Naive B cell (primary cell): ENCODE measurements around the gene DDX54. TPM values are rescaled to one million over a fixed set of nuclear protein-coding genes. Genes with fewer than 3 reads are reported as not detected.

Experiments used
- ATAC-seq, 2 donors: fragments of 150-1000 bp; cut with Tn5 transposase; 2 replicates each; pipeline ENCODE4 v1.10.0; 2021; ENCODE audit warnings: low read depth in 2 of 2, mild to moderate bottlenecking in 2 of 2, moderate library complexity in 2 of 2
- DNase-seq: peaks from one replicate; pipeline ENCODE4 v3.0.0; 2022
- H3K27ac Mint-ChIP-seq, 6 donors: one replicate each; pipeline ENCODE4 v1.8.0; 2020 to 2022; ENCODE audit warnings: mild to moderate bottlenecking in 6 of 6, mixed read lengths in 6 of 6, moderate library complexity in 5 of 6, inconsistent platforms in 2 of 6
- H3K27me3 Mint-ChIP-seq, 3 donors: one replicate each; pipeline ENCODE4 v1.8.0; 2021 to 2022; ENCODE audit warnings: mixed read lengths in 3 of 3, mild to moderate bottlenecking in 1 of 3
- H3K36me3 Mint-ChIP-seq, 2 donors: one replicate each; pipeline ENCODE4 v1.8.0; 2020 to 2022; ENCODE audit warnings: mixed read lengths in 2 of 2, inconsistent platforms in 1 of 2, mild to moderate bottlenecking in 1 of 2
- H3K4me1 Mint-ChIP-seq, 3 donors: one replicate each; pipeline ENCODE4 v1.8.0; 2020 to 2022; ENCODE audit warnings: mixed read lengths in 3 of 3, inconsistent platforms in 1 of 3, mild to moderate bottlenecking in 1 of 3, moderate library complexity in 1 of 3
- H3K4me3 Mint-ChIP-seq, 8 donors: one replicate each; pipeline ENCODE4 v1.8.0; 2020 to 2022; ENCODE audit warnings: mild to moderate bottlenecking in 8 of 8, mixed read lengths in 8 of 8, moderate library complexity in 8 of 8, inconsistent platforms in 2 of 8
- H3K9me3 Mint-ChIP-seq, 7 donors: one replicate each; pipeline ENCODE4 v1.8.0; 2020 to 2022; ENCODE audit warnings: mixed read lengths in 7 of 7, mild to moderate bottlenecking in 5 of 7, inconsistent platforms in 2 of 7, moderate library complexity in 1 of 7
- polyA plus RNA-seq, 6 donors: library from polyadenylated mRNA; unstranded; fragments of 300-500 nt; fragmentation: Illumina TruSeq; gene quantifications; one replicate each; pipeline ENCODE4 v1.2.3, GENCODE V29; 2021; ENCODE audit warnings: low read depth in 6 of 6

Gene DDX54
- polyA plus RNA-seq, 6 donors from 2014 or later: 9.0 to 45.5 (median 25.4) TPM

DNA sequence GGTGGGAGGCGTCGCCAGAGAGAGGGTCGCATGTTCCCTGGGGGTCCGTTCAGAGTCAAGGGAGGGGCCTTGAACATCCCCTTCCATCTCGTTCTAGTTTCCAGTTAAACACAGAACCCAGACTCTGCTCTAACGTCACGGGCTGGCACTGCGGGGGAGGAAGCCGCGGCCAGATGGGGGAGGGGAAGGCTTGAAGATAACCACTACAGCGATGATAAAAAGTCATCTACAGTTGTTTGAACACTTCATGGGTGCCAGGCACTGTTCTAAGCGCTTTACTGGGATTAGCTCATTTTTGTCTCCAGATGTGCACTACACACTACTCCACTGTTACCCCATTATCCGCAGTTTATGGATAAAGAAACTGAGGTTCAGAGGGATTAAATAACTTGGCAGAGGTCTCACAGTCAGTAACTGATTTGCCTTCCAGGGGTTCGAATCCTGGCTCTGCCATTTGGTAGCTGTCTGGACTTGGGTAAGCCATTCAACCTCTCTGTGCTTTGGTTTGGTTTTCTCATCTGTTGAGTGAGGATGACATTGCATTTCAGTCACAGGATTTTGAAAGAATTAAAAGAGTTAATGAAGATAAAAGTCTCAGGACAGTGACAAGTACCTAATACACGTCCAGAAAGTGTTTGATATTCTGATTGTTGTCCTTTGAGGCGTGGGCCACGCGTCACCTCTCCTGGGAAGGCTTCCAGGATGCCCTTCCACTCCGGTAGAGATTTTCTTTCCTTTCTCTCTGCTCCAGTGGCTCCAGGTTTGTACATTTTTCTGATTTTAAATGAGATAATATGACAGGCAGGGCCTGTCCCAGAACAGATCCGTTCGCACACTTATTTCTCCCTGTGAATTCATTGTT lies 48.9 kb downstream of the DDX54 start:
- H3K4me3 Mint-ChIP-seq: peak overlapping the region; percentile 58 to 92 (median 83)

DNA sequence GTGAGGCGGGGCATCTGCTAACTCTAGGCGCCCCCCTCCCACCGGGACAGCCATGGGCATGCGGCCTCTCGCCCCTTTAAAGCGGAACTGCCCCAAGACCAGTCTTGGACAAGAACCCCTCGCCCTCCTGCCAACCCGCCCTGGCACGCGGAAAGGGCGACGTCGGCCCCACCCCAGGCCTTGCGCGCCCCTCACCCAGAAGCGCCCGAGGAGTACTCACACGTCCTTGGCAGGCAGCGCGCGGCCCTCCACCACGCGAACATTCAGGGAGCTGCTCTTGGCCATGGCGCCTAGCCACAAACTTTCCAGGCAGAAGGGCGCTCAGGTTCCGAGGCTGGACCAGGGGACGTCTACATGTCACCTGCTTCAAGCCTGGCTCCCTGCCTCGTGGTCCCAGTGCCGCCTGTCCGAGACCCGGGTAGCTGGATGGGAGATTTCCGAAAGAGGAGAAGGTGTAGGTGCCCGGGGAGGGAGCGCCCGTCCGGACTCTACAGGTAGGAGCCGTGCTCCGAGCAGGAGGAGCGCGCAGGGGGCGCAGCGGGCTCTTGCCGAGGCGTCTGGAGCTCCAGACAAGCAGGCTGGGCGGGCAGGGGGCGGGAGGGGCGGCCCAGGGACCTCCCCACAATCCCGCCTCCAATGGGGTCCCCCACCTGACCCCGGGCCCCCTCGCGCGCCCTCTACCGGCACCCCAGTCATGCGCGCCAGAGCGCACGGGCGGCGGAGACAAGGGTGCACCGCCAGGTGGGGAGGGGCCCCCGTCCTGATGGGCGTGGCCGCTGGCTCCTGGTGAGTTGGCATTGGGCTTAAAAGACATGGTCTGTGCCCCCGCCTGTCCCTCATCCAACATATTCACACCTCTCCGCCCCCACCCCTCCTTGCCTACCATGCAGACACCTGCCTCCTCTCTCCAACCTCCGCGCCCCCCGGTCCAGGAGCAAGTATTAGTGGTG lies 49.8 kb downstream of the DDX54 start, which contains the start of gene RASAL1:
RASAL1 (minus strand) TSS at position 584 of the 950 bp plus-strand sequence; CDS start at position 285, 299 bp downstream.
- Mint-ChIP-seq H3K27me3 (peaks cover 0 to 14% (median 0%) of the 10 kb centered on the region in 3 donors), H3K36me3 (no peaks in the 10 kb centered on the region), H3K4me1 (peaks cover 23 to 28% (median 27%) of the 10 kb centered on the region in 3 donors), H3K27ac (peak within 1 kb of the TSS; percentile 73 to 97 (median 90)), H3K9me3 (no peaks in the 10 kb centered on the region), H3K4me3 (peak within 1 kb of the TSS; percentile 58 to 92 (median 83))
- ATAC-seq (peak; percentile 83 to 87), DNase-seq (peak; percentile 71)

More for the DNA sequence above, 48.9 kb downstream of the DDX54 start:
- no peaks in the 10 kb centered on the region for H3K9me3 Mint-ChIP-seq
- peak; percentile 80 to 82 for ATAC-seq
- peak; percentile 62 for DNase-seq
- H3K27me3 Mint-ChIP-seq: peaks cover 0 to 14% (median 0%) of the 10 kb centered on the region in 3 donors
- H3K36me3 Mint-ChIP-seq: no peaks in the 10 kb centered on the region
- H3K4me1 Mint-ChIP-seq: peaks cover 16 to 21% (median 21%) of the 10 kb centered on the region in 3 donors
- peak overlapping the region; percentile 73 to 97 (median 90) for H3K27ac Mint-ChIP-seq

GRCh38 chr12:113134521-113134951 lies 50.7 kb downstream of the DDX54 start:
- ATAC-seq: no peak

DNA sequence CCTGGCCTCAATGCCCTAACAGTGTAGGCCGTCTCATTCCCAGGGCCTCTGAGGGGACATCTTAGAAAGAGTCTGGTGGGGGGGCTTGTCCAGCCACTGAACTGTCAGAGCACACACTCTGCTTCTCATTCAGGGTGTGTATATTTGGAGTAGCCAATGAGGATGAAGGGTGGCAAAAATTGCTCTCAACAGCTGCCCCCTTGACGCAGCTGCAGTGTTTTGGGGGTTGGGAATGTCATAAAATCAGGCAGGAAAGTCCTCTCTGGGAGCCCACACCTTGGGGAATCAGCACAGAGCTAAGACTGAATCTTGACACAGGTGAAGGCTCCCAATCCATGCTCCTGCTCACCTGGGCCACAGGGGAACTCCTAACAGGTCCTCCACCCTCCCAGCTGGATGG lies 51.2 kb downstream of the DDX54 start:
- no peak overlapping the region for H3K27ac Mint-ChIP-seq
- peaks cover 35 to 41% (median 40%) of the 10 kb centered on the region in 3 donors for H3K4me1 Mint-ChIP-seq
- ATAC-seq: no peak
- no peaks in the 10 kb centered on the region for H3K9me3 Mint-ChIP-seq
- H3K36me3 Mint-ChIP-seq: no peaks in the 10 kb centered on the region
- peak overlapping the region in 4 of 8 donors; percentile 15 to 47 (median 28) for H3K4me3 Mint-ChIP-seq
- DNase-seq: no peak
- H3K27me3 Mint-ChIP-seq: peaks cover 0 to 14% (median 0%) of the 10 kb centered on the region in 3 donors

More at GRCh38 chr12:113134521-113134951, 50.7 kb downstream of the DDX54 start:
- peaks cover 0 to 14% (median 0%) of the 10 kb centered on the region in 3 donors for H3K27me3 Mint-ChIP-seq
- H3K27ac Mint-ChIP-seq: no peak overlapping the region
- DNase-seq: no peak
- H3K36me3 Mint-ChIP-seq: no peaks in the 10 kb centered on the region
- peak overlapping the region; percentile 10 to 83 (median 52) for H3K4me3 Mint-ChIP-seq
- H3K4me1 Mint-ChIP-seq: peaks cover 31 to 37% (median 36%) of the 10 kb centered on the region in 3 donors
- no peaks in the 10 kb centered on the region for H3K9me3 Mint-ChIP-seq

- Mint-ChIP-seq H3K4me3 (peak overlapping the region in 4 of 8 donors; percentile 19 to 47 (median 31)), H3K9me3 (no peaks in the 10 kb centered on the region), H3K27ac (no peak overlapping the region), H3K27me3 (peaks cover 0 to 14% (median 0%) of the 10 kb centered on the region in 3 donors), H3K36me3 (no peaks in the 10 kb centered on the region), H3K4me1 (peaks cover 39 to 43% (median 41%) of the 10 kb centered on the region in 3 donors)
- DNase-seq (no peak), ATAC-seq (no peak)
Measured at GRCh38 chr12:113133666-113134065, 51.6 kb downstream of the DDX54 start.

DNA sequence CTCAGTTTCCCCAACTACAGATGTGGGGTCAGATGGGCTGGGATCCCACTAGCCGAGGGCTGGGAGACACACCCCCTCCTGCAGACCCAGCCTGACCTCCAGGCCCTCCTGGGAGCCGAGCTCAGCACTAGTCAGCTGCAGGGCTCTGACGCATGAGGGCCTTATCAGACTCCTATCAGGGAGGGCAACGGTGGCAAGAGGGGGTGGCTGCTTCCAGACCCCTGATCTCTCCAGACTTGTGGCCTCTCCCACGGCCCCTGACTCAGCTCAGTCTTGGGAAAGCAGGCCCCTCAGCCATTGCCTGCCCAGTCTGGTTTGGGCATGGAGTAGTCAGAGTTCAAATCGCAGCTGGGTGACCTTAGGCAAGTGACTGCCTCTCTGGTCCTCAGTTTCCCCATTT lies 52.2 kb downstream of the DDX54 start:
- DNase-seq (no peak), ATAC-seq (no peak)
- Mint-ChIP-seq H3K27ac (no peak overlapping the region), H3K36me3 (no peaks in the 10 kb centered on the region), H3K4me1 (peaks cover 41 to 48% (median 45%) of the 10 kb centered on the region in 3 donors), H3K27me3 (peaks cover 0 to 14% (median 0%) of the 10 kb centered on the region in 3 donors), H3K9me3 (no peaks in the 10 kb centered on the region), H3K4me3 (peak overlapping the region in 1 of 8 donors; percentile 29)

GRCh38 chr12:113131556-113131955 lies 53.7 kb downstream of the DDX54 start:
- ATAC-seq: no peak
- Mint-ChIP-seq H3K9me3 (no peaks in the 10 kb centered on the region), H3K4me1 (peaks cover 37 to 48% (median 45%) of the 10 kb centered on the region in 3 donors), H3K4me3 (peak overlapping the region in 1 of 8 donors; percentile 70), H3K27ac (peak overlapping the region in 2 of 6 donors; percentile 24 to 63), H3K36me3 (no peaks in the 10 kb centered on the region), H3K27me3 (peaks cover 0 to 14% (median 0%) of the 10 kb centered on the region in 3 donors)
- no peak for DNase-seq

DNA sequence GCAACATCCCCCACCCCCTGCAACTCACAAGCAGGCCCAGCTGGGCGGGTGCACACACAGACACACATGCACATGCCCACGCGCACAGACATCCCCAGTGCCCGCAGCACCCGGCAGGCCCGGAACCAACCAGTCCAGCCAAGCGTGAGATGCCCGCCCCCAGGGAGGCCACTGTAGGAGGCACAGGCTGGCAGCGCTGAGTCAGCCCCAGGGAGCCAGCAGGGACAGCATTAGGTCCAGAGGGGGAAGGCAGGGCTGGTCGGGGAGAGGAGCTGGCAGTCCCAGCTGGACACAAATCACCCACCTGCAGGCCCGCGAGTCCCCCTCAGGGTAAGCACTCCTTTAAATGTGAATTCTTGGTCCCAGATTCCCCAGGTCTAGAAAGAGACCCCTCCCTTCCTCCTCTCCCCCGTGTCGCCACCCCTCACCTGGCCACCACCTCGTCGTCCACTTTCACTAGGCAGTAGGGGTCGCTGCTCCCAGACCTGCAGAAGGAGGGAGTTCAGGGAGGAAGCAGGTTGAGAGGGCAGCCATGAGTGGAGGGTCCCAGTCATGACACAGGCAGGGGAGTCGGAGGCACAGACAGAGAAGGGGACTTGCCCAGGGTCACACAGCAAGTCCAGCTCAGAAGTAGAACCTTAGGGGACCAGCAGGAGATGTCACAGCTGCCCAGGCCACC lies 54.7 kb downstream of the DDX54 start:
- Mint-ChIP-seq H3K4me3 (peak overlapping the region in 6 of 8 donors; percentile 9 to 80 (median 54)), H3K4me1 (peaks cover 29 to 39% (median 37%) of the 10 kb centered on the region in 3 donors)

DNA sequence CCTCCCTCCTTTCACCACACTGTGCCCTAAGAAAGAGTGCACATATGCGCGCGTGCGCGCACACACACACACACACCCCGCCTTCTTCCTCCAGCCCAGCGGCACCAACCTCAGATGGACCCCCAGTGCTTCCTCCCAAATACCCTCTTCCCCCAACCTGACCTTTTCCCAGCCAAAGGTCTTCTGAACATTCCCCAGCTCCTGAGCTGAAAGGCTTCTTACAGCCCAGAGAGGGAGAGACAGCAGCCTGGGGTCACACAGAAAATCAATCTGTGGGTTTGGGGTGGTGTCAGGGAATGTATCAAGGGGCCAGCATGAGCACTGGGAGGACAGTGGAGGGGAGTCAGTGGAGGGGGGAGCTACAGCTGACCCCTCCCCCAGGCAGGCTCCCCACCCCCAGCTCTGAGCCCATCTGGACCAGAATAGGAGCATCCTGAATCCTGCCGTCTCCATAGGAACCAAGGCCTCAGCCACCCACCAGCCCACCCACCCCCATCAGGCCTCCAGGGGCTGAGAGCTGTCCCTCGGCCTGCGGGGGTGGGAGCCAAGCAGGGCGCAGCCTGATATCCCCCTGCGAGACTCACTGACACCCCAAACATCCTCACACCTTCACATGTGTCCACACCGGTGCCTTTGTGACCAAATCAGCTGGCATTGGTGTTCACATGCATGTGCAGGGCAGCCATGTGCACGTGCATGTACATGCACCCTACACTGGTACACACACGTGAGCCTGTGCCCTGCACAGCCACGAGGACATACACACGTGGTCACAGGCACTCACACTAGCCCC lies 55.4 kb downstream of the DDX54 start:
- Mint-ChIP-seq H3K36me3 (no peaks in the 10 kb centered on the region), H3K27me3 (peaks cover 0 to 1% (median 0%) of the 10 kb centered on the region in 3 donors), H3K9me3 (no peaks in the 10 kb centered on the region), H3K4me1 (peaks cover 28 to 33% (median 32%) of the 10 kb centered on the region in 3 donors), H3K4me3 (peak overlapping the region in 6 of 8 donors; percentile 9 to 62 (median 42)), H3K27ac (peak overlapping the region; percentile 19 to 89 (median 84))
- ATAC-seq (no peak), DNase-seq (no peak)

More for the DNA sequence above, 54.7 kb downstream of the DDX54 start:
- Mint-ChIP-seq H3K27me3 (peaks cover 0 to 7% (median 0%) of the 10 kb centered on the region in 3 donors), H3K9me3 (no peaks in the 10 kb centered on the region), H3K36me3 (no peaks in the 10 kb centered on the region), H3K27ac (peak overlapping the region in 5 of 6 donors; percentile 5 to 96 (median 63))
- DNase-seq (peak; percentile 57), ATAC-seq (peak; percentile 85 to 88)

GRCh38 chr12:113128802-113129663 lies 56.2 kb downstream of the DDX54 start:
- Mint-ChIP-seq H3K9me3 (peaks cover 0 to 4% (median 0%) of the 10 kb centered on the region in 7 donors), H3K4me1 (peaks cover 24 to 33% (median 32%) of the 10 kb centered on the region in 3 donors), H3K27ac (peak overlapping the region in 4 of 6 donors; percentile 81 to 95 (median 88)), H3K27me3 (no peaks in the 10 kb centered on the region), H3K36me3 (no peaks in the 10 kb centered on the region), H3K4me3 (peak overlapping the region in 1 of 8 donors; percentile 35)
- ATAC-seq (peak; percentile 57 to 66), DNase-seq (no peak)

GRCh38 chr12:113127791-113128199 lies 57.5 kb downstream of the DDX54 start:
- no peak for ATAC-seq
- H3K27me3 Mint-ChIP-seq: no peaks in the 10 kb centered on the region
- H3K27ac Mint-ChIP-seq: peak overlapping the region in 1 of 6 donors; percentile 19
- peaks cover 5 to 7% of the 10 kb centered on the region in 2 donors for H3K36me3 Mint-ChIP-seq
- peaks cover 0 to 10% (median 5%) of the 10 kb centered on the region in 7 donors for H3K9me3 Mint-ChIP-seq
- DNase-seq: no peak
- peaks cover 24 to 33% (median 30%) of the 10 kb centered on the region in 3 donors for H3K4me1 Mint-ChIP-seq
- H3K4me3 Mint-ChIP-seq: no peak overlapping the region
